HG02938 (cell line): ENCODE data around the gene POLR2B.
"Not testable (repeated sequence)": the region's sequence is repeated elsewhere in the genome, so short reads cannot be mapped to it uniquely, and the experiment has no call there.

ENCODE experiments used
- ATAC-seq: cut with Tn5 transposase; IDR thresholded peaks from one replicate; pipeline ENCODE4 v1.9.1; 2021; ENCODE audit warnings: mild to moderate bottlenecking, moderate library complexity; ENCODE audit not compliant: unreplicated experiment

Gene POLR2B

DNA sequence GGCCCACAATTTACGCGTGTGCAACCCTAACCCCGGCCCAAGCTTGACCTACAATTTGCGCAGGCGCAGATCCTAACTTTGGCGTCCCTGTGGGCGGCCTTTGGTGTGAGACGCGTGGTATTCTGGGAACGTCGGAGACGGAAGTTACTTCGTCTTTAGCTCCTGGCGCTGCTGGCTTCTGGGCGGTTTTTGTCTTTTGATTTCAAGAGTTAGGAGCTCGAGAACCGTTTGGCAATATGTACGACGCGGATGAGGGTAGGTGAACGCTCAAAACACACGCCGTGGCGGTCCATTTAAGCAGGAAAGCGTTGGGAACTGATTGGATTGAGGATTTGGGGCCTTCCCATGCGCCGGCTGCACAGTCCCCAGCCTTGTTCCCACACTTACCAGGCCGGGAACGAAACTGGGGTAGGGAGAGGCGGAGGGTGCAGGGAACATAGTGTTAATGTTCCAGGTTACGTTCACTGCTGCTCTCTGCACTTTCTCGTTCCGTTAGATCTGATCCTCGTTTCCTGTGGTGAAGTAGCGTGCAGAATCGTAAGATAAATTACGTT, at the start of gene POLR2B:
TSS of gene POLR2B (plus strand) at position 147 of the 554 bp plus-strand sequence. CDS start at position 237, 90 bp downstream.
- peak; percentile 38 for ATAC-seq

- no peak for ATAC-seq
Observed at GRCh38 chr4:56930638-56931037, 48.1 kb upstream of the POLR2B start.

GRCh38 chr4:56931924-56932323, 46.8 kb upstream of the POLR2B start:
- no peak for ATAC-seq

- ATAC-seq, result no peak
Observed at GRCh38 chr4:56937262-56937661, 41.4 kb upstream of the POLR2B start.

- ATAC-seq, result not testable (repeated sequence)
Observed at GRCh38 chr4:56939826-56940225, 38.9 kb upstream of the POLR2B start.

DNA sequence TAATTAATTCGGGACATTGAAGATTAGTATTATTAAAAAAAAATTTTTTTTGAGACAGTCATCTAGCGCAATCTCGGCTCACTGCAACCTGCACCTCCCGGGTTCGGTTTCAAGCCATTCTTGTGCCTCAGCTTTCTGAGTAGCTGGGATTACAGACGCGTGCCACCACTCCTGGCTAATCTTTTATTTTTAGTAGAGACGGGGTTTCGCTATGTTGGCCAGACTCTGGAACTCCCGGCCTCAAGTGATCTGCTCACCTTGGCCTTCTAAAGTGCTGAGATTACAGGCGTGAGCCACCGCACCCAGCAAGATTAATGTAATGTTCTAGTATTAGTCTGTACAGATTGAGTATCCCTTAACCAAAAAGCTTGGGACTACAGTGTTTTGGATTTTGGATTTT, 38.3 kb upstream of the POLR2B start:
- ATAC-seq, result no peak

DNA sequence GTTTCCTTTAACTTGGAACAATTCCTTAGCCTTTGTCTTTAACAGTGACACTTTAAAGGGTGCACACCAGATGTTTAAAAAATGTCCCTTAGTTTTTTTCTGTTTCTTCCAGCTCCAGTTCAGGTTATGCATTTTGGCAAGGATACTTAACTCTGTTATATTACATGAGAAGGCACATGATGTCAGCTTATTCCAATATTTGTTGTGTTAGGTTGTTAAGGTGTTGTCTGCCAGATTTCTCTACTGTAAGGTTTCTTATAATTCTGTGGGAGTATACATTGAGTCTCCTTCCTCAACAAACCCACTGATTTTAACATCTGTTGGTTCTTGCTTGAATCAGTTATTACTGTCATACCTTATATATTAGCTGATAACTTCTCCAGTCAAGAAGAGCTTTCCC, 37.7 kb upstream of the POLR2B start:
- ATAC-seq, result no peak

DNA sequence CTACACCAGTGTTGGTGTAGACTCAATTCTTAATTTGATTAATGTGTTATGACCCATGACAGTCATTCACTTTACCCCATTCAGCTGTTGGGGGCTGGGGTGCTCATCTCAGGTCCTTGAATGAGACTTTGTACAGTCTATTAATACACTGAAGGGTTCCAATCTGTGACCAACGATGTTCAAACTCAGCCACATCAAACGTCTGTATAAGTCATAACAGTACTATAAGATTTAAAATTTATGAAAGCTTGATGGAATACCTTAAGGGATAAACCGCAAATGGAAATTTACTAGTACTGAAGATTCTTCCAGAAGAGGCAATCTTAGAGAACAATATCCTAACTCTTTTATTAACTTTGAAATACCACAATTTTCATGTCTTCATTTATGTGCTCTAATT, 37.3 kb upstream of the POLR2B start:
- no peak for ATAC-seq

GRCh38 chr4:56953680-56954520, 24.8 kb upstream of the POLR2B start:
- no peak for ATAC-seq

GRCh38 chr4:56958111-56958517, 20.6 kb upstream of the POLR2B start:
- ATAC-seq, result no peak

GRCh38 chr4:56959100-56959499, 19.6 kb upstream of the POLR2B start:
- no peak for ATAC-seq

DNA sequence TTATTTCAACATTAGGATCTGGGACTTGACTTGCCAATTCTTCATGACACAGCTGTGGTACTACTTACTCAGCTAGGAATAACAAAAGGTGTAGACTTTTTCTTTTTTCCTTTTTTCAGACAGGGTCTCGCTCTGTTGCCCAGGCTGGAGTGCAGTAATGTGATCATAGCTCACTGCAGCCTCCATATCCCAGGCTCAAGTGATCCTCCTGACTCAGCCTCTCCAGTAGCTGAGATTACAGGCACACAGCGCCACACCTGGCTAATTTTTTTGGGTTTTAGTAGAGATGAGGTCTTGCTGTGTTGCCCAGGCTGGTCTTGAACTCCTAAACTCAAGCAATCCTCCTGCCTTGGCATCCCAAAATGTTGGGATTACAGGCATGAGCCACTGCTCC, 17.6 kb upstream of the POLR2B start:
- no peak for ATAC-seq

GRCh38 chr4:56971383-56971782, 7.3 kb upstream of the POLR2B start:
- no peak for ATAC-seq

DNA sequence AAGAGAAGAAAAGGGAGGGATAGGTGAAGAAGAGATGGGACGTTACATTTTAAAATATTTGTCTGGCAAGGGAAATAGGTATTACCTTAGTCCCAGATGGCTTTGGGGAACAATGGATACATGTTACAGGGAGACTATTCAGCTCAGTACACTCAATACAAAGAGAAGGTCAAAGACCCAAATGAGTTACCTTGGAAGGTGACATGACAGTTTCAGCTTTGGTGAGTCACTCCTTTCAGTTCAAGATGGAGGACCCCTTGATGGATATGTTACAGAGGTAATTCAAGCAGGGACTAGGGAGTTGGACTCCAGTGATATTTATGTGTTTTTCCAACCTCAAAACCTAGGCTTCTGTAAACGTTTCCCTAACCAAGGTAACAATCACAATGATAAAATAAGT, 6.3 kb upstream of the POLR2B start:
- ATAC-seq, result no peak

DNA sequence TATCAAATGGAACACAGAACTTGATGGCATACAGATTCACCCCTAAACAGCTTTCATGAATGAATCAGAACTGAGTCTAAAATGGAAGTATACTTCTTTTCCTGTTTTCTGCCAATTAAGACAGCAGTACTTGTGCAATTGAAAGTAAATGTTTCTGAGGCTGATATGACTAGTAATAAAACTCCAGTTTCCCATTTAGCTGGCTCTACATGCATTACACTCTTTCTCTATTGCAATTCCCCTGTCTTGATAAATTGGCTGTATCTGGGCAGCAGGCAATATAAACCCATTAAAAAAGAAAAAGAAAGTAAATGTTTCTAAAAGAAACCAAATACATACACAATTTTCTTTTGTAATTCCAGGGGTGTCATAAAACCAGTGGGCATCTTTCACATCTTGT, 5.9 kb upstream of the POLR2B start:
- ATAC-seq, result no peak

DNA sequence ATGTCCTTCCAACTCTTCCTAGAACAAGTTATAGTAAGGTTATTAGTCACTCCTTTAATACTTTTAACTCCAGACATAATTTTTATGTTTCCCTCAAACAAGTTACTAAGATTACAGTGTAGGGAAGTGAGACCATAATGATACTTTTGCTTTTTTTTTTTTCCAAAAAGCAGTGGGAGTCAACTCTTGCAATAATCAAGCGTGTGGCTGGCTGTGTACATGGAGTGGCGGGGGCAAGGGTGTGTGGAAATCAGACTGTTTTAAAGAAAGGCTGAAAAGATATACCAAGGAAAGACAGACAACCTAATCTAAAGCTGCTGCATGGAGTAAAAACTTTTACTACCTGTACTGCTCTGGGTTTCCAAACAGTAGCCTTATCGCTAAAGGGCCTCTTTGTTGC, 5.4 kb upstream of the POLR2B start:
- no peak for ATAC-seq

GRCh38 chr4:56976283-56976836, 2.3 kb upstream of the POLR2B start:
- no peak for ATAC-seq

DNA sequence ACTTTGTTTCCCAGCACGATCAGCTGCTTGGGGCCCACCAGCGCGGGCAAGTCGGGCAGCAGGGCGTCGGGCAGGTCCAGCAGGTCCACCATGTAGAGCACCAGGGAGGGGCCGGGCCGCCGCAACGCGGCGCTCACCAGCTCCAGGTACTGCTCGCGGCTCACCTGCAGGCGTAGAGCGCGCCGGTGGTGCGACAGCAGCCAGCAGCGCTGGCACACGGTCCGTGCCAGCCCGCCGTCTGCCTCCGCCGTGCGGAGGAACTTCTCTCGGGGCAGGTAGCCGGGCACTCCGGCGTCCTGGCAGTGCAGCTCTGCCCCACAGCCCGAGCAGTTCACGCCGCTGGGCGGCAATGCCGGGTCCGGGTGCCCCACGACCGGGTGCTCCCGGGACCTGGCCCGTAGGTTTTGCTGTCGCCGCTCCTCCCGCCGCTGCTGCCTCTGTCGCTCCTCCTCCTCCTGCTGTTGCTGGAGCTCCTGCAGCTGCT, 1.8 kb upstream of the POLR2B start:
- ATAC-seq, result peak; percentile 19

- ATAC-seq, result peak; percentile 79
Observed at GRCh38 chr4:56977321-56978012, 1.2 kb upstream of the POLR2B start, which contains the start of gene NOA1. Gene NOA1 (minus strand): TSS chr4:56977606. CDS start chr4:56977585, 21 bp downstream.

GRCh38 chr4:56979421-56980072, 851 bp downstream of the POLR2B start:
- no peak for ATAC-seq

DNA sequence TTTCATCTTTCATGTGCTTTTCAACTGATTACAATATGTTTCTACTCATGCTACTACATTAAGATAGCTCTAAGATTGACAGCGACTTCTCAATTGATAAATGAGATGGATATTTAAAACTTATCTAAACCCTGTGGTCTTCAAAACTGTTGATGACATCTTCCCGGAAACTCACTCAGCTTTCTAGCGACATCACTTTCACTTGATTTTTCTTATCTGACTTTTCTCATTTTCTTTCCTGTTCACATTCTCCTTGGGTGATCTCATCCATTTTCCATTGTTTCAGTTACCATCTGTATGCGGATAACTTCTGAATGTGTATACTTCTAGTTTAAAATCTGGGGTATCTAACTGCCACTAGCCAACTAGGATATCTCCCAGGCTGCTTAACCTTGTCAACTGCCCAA, 3.1 kb downstream of the POLR2B start:
- ATAC-seq, result no peak
